ENCODE data around the gene SP1. TPM values are rescaled to one million over a fixed set of nuclear protein-coding genes. Genes with fewer than 3 reads are reported as not detected.

The SP1 gene
- total and polyA plus RNA-seq, 9 of the 15 experiments (the other 6 are each of a cell fraction or from before 2014, with no cell fraction given), result 8.0 to 65.5 (median 41.6) TPM

DNA sequence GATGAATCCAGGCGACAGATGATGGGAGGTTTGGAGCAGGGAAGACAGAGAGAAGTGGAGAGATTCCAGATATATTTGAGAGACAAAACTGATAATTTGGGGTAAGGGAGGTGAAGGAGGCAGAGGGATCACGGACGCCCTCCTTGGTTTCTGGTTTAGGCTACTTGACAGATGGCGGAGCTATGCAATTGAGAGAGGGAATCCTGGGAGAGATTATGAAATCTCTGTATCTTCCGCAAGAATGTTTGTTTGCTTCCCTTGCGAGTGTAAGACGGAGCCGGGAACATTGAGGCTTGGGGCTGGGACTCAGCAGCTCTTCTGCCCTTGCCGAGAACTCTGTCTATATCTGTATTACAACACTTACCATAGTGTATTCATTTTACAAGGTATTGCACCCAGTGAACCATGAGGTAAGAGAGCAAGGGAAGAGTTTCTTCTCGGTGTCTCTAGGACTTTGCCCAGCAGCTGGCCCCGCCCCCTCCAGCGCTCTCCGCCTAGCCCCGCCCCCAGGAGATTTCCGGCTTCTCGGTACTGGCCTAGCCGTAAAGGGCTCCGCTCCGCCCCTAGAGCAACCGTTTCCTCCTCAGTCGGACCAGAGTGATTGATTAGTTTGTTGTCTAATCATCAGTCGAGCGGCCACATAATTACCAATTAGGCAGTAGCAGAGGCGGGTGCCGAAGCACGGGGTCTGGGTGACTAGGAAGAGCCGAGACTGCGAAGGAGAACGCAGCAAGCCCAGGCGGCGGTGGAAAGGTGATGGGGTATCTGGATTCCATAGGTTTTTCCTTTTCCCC lies 61.3 kb downstream of the SP1 start, which contains the start of gene PRR13 (continued):
- no peak for TF ChIP-seq PURB (CRISPR knock-in tag; IDR thresholded peaks at IDR 0.05; ENCODE audit: low read depth)
- TF ChIP-seq TOE1 (IDR thresholded peaks at IDR 0.05; ENCODE audit: borderline replicate concordance), result peak; percentile 57
- no peak for TF ChIP-seq TOE1 (CRISPR knock-in tag; IDR thresholded peaks at IDR 0.05; ENCODE audit: borderline replicate concordance, low read depth)
- TF ChIP-seq ILF3 (IDR thresholded peaks at IDR 0.05; ENCODE audit: borderline replicate concordance), result no peak
- TF ChIP-seq FOXP1 (CRISPR knock-in tag; IDR thresholded peaks at IDR 0.05), result no peak
- TF ChIP-seq, protein P1, sequence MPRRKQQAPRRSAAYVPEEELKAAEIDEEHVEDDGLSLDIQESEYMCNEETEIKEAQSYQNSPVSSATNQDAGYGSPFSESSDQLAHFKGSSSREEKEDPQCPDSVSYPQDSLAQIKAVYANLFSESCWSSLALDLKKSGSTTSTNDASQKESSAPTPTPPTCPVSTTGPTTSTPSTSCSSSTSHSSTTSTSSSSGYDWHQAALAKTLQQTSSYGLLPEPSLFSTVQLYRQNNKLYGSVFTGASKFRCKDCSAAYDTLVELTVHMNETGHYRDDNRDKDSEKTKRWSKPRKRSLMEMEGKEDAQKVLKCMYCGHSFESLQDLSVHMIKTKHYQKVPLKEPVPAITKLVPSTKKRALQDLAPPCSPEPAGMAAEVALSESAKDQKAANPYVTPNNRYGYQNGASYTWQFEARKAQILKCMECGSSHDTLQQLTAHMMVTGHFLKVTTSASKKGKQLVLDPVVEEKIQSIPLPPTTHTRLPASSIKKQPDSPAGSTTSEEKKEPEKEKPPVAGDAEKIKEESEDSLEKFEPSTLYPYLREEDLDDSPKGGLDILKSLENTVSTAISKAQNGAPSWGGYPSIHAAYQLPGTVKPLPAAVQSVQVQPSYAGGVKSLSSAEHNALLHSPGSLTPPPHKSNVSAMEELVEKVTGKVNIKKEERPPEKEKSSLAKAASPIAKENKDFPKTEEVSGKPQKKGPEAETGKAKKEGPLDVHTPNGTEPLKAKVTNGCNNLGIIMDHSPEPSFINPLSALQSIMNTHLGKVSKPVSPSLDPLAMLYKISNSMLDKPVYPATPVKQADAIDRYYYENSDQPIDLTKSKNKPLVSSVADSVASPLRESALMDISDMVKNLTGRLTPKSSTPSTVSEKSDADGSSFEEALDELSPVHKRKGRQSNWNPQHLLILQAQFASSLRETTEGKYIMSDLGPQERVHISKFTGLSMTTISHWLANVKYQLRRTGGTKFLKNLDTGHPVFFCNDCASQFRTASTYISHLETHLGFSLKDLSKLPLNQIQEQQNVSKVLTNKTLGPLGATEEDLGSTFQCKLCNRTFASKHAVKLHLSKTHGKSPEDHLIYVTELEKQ (CRISPR knock-in tag; IDR thresholded peaks at IDR 0.05), result no peak
- no peak for TF ChIP-seq TCFL5 (CRISPR knock-in tag; conservative IDR thresholded peaks at IDR 0.05)
- no peak for TF ChIP-seq LCOR (CRISPR knock-in tag; IDR thresholded peaks at IDR 0.05)
- no peak; the same call in 1 of the 2 replicates for TF ChIP-seq C11orf30 (IDR thresholded peaks at IDR 0.05; ENCODE audit: low read depth)
- TF ChIP-seq, protein P2, sequence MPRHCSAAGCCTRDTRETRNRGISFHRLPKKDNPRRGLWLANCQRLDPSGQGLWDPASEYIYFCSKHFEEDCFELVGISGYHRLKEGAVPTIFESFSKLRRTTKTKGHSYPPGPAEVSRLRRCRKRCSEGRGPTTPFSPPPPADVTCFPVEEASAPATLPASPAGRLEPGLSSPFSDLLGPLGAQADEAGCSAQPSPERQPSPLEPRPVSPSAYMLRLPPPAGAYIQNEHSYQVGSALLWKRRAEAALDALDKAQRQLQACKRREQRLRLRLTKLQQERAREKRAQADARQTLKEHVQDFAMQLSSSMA (CRISPR knock-in tag; IDR thresholded peaks at IDR 0.05), result peak; percentile 64; the same call in 1 of the 2 replicates
- TF ChIP-seq ELF4 (CRISPR knock-in tag; IDR thresholded peaks at IDR 0.05), result 0 out of 2 replicates have a peak, but pooled peaks have one; percentile 20
- TF ChIP-seq, protein P3, sequence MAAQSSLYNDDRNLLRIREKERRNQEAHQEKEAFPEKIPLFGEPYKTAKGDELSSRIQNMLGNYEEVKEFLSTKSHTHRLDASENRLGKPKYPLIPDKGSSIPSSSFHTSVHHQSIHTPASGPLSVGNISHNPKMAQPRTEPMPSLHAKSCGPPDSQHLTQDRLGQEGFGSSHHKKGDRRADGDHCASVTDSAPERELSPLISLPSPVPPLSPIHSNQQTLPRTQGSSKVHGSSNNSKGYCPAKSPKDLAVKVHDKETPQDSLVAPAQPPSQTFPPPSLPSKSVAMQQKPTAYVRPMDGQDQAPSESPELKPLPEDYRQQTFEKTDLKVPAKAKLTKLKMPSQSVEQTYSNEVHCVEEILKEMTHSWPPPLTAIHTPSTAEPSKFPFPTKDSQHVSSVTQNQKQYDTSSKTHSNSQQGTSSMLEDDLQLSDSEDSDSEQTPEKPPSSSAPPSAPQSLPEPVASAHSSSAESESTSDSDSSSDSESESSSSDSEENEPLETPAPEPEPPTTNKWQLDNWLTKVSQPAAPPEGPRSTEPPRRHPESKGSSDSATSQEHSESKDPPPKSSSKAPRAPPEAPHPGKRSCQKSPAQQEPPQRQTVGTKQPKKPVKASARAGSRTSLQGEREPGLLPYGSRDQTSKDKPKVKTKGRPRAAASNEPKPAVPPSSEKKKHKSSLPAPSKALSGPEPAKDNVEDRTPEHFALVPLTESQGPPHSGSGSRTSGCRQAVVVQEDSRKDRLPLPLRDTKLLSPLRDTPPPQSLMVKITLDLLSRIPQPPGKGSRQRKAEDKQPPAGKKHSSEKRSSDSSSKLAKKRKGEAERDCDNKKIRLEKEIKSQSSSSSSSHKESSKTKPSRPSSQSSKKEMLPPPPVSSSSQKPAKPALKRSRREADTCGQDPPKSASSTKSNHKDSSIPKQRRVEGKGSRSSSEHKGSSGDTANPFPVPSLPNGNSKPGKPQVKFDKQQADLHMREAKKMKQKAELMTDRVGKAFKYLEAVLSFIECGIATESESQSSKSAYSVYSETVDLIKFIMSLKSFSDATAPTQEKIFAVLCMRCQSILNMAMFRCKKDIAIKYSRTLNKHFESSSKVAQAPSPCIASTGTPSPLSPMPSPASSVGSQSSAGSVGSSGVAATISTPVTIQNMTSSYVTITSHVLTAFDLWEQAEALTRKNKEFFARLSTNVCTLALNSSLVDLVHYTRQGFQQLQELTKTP (IDR thresholded peaks at IDR 0.05; ENCODE audit: low read depth in 1 of 2, partially characterized antibody in 2 of 2), result peak in 1 of 2 experiments; percentile 75
- TF ChIP-seq ELF1 (tag; IDR thresholded peaks at IDR 0.05), result peak; percentile 89
- peak; percentile 83; the same call in 1 of the 2 replicates for TF ChIP-seq POLR2AphosphoS5 (IDR thresholded peaks at IDR 0.05; ENCODE audit: control insufficient read depth, insufficient read depth, low read depth, low read length)
